HepG2 (cell line): Measurements from ENCODE around the gene SPTY2D1. TPM values are rescaled to one million over a fixed set of nuclear protein-coding genes. Genes with fewer than 3 reads are reported as not detected.
A peak's percentile ranks its signal among the peaks of the same experiment; 100 is the strongest.

ENCODE experiments used
- CREM ChIP-seq, 2 experiments: sonication (generic) in 1 of 2; formaldehyde crosslinking in 1 of 2; IDR thresholded peaks; 2 replicates each; pipeline versions ENCODE4 v1.4.0 to v1.6.1; 2016 to 2020; ENCODE audit warnings: antibody characterized with exemption in 1 of 2, mild to moderate bottlenecking in 1 of 2, missing genetic modification reagents in 1 of 2
- CSRNP1 ChIP-seq: sonication (generic); formaldehyde crosslinking; IDR thresholded peaks from 2 replicates; pipeline ENCODE4 v1.8.1; 2023; ENCODE audit warnings: mild to moderate bottlenecking, missing genetic modification reagents
- FIP1L1 ChIP-seq: fragments of 200-400 bp; formaldehyde crosslinking; IDR thresholded peaks from 2 replicates; pipeline ENCODE4 v1.6.1; 2018; ENCODE audit warnings: low read depth, mild to moderate bottlenecking, low read length, moderate library complexity, borderline replicate concordance; ENCODE audit not compliant: insufficient read depth
- FOXK1 ChIP-seq: sonication (generic); formaldehyde crosslinking; IDR thresholded peaks from 2 replicates; pipeline ENCODE4 v1.4.0; 2020; ENCODE audit warnings: low read depth, missing genetic modification reagents, borderline replicate concordance
- GATAD1 ChIP-seq: IDR thresholded peaks from 2 replicates; pipeline ENCODE4 v1.6.1; 2016; ENCODE audit warnings: missing genetic modification reagents, missing compliant biosample characterization
- IKZF4 ChIP-seq: sonication (generic); formaldehyde crosslinking; IDR thresholded peaks from 2 replicates; pipeline ENCODE4 v1.5.1; 2020; ENCODE audit warnings: borderline replicate concordance, mild to moderate bottlenecking, low read depth, missing genetic modification reagents; ENCODE audit errors: not compliant biosample characterization
- MED8 ChIP-seq: sonication (generic); formaldehyde crosslinking; IDR thresholded peaks from 2 replicates; pipeline ENCODE4 v1.8.1; 2023; ENCODE audit warnings: mild to moderate bottlenecking, missing genetic modification reagents; ENCODE audit not compliant: insufficient replicate concordance
- RELA ChIP-seq: sonication (generic); formaldehyde crosslinking; IDR thresholded peaks from 2 replicates; pipeline ENCODE4 v1.4.0; 2020; ENCODE audit warnings: missing genetic modification reagents
- SAFB2 ChIP-seq: sonication (generic); formaldehyde crosslinking; IDR thresholded peaks from 2 replicates; pipeline ENCODE4 v1.5.1; 2020; ENCODE audit warnings: missing genetic modification reagents, low read depth, mild to moderate bottlenecking, borderline replicate concordance
- SMAD1 ChIP-seq: sonication (generic); formaldehyde crosslinking; IDR thresholded peaks from 2 replicates; pipeline ENCODE4 v1.4.0; 2020; ENCODE audit warnings: missing genetic modification reagents, low read depth, mild to moderate bottlenecking, borderline replicate concordance
- TBP ChIP-seq: sonication (generic); formaldehyde crosslinking; IDR thresholded peaks from 2 replicates; pipeline ENCODE4 v1.5.0; 2020; ENCODE audit warnings: missing genetic modification reagents
- TBX2 ChIP-seq: sonication (generic); formaldehyde crosslinking; IDR thresholded peaks from 2 replicates; pipeline ENCODE4 v1.5.0; 2020; ENCODE audit warnings: missing genetic modification reagents, mild to moderate bottlenecking, borderline replicate concordance
- TMF1 ChIP-seq: sonication (generic); formaldehyde crosslinking; IDR thresholded peaks from 2 replicates; pipeline ENCODE4 v1.8.1; 2022; ENCODE audit warnings: low read depth, missing genetic modification reagents
- XRCC5 ChIP-seq: fragments of 200-400 bp; formaldehyde crosslinking; optimal IDR thresholded peaks from 2 replicates; pipeline ENCODE3; 2017; ENCODE audit warnings: mild to moderate bottlenecking, low read length
- ZMYM2 ChIP-seq: sonication (generic); formaldehyde crosslinking; IDR thresholded peaks from 2 replicates; pipeline ENCODE4 v1.8.0; 2022; ENCODE audit warnings: mild to moderate bottlenecking, missing genetic modification reagents
- ZNF101 ChIP-seq: sonication (generic); formaldehyde crosslinking; IDR thresholded peaks from 2 replicates; pipeline ENCODE4 v1.4.0; 2020; ENCODE audit warnings: mild to moderate bottlenecking, low read depth, missing genetic modification reagents, borderline replicate concordance
- ZNF260 ChIP-seq: sonication (generic); formaldehyde crosslinking; IDR thresholded peaks from 2 replicates; pipeline ENCODE4 v1.4.0; 2020; ENCODE audit warnings: missing genetic modification reagents, low read depth, mild to moderate bottlenecking, borderline replicate concordance
- ZNF660 ChIP-seq: sonication (generic); formaldehyde crosslinking; IDR thresholded peaks from 2 replicates; pipeline ENCODE4 v1.5.1; 2020; ENCODE audit warnings: mild to moderate bottlenecking, low read depth, missing genetic modification reagents, borderline replicate concordance
- ZNF75D ChIP-seq: sonication (generic); formaldehyde crosslinking; IDR thresholded peaks from 2 replicates; pipeline ENCODE4 v1.8.1; 2023; ENCODE audit warnings: missing genetic modification reagents, mild to moderate bottlenecking, borderline replicate concordance
- ZNF781 ChIP-seq: sonication (generic); formaldehyde crosslinking; IDR thresholded peaks from 2 replicates; pipeline ENCODE4 v1.5.1; 2020; ENCODE audit warnings: borderline replicate concordance, mild to moderate bottlenecking, missing genetic modification reagents; ENCODE audit errors: not compliant biosample characterization
- polyA plus RNA-seq, 8 experiments: library from polyadenylated mRNA; depleted of rRNA in 3 of 8; stranded (reverse) in 7 of 8; unstranded in 1 of 8; fragments of >200 nt; fragmentation: Illumina TruSeq in 4 of 8; extraction: Trizol in 4 of 8; gene quantifications; 2 replicates each; pipeline versions ENCODE4 v1.2.1 to v1.2.3, GENCODE V29; 2011 to 2016; ENCODE audit warnings: low read depth in 4 of 8, missing spikeins in 1 of 8, mixed read lengths in 1 of 8; ENCODE audit not compliant: insufficient read depth in 1 of 8
- total RNA-seq, 5 experiments: library from RNA; depleted of rRNA; stranded (reverse); fragments of >200 nt; fragmentation: Illumina TruSeq; extraction: Trizol; gene quantifications; 2 replicates each; pipeline ENCODE4 v1.2.3, GENCODE V29; 2016; ENCODE audit warnings: low read depth in 1 of 5
- TF ChIP-seq, protein P1 (sequence below): sonication (generic); formaldehyde crosslinking; conservative IDR thresholded peaks from 2 replicates; pipeline ENCODE4 v1.4.0; 2020; ENCODE audit warnings: mild to moderate bottlenecking, missing genetic modification reagents, moderate library complexity

SPTY2D1 gene
- total and polyA plus RNA-seq, 2 of the 13 experiments (the other 11 are each of a cell fraction or from before 2014, with no cell fraction given) = 6.9 to 14.8 TPM

- 0 out of 2 replicates have a peak, but pooled peaks have one; percentile 48 for TF ChIP-seq SMAD1
- no peak for TF ChIP-seq RELA (CRISPR knock-in tag)
- TF ChIP-seq TBP (CRISPR knock-in tag) = no peak
- no peak for TF ChIP-seq ZNF260 (CRISPR knock-in tag)
- peak; percentile 20 for TF ChIP-seq XRCC5
- no peak for TF ChIP-seq MED8
- 0 out of 2 replicates have a peak, but pooled peaks have one; percentile 50 for TF ChIP-seq SAFB2 (CRISPR knock-in tag)
- TF ChIP-seq CREM (IDR thresholded peaks at IDR 0.05) = peak; percentile 64
- TF ChIP-seq CREM (CRISPR knock-in tag; IDR thresholded peaks at IDR 0.05) = no peak
- TF ChIP-seq, protein P1, sequence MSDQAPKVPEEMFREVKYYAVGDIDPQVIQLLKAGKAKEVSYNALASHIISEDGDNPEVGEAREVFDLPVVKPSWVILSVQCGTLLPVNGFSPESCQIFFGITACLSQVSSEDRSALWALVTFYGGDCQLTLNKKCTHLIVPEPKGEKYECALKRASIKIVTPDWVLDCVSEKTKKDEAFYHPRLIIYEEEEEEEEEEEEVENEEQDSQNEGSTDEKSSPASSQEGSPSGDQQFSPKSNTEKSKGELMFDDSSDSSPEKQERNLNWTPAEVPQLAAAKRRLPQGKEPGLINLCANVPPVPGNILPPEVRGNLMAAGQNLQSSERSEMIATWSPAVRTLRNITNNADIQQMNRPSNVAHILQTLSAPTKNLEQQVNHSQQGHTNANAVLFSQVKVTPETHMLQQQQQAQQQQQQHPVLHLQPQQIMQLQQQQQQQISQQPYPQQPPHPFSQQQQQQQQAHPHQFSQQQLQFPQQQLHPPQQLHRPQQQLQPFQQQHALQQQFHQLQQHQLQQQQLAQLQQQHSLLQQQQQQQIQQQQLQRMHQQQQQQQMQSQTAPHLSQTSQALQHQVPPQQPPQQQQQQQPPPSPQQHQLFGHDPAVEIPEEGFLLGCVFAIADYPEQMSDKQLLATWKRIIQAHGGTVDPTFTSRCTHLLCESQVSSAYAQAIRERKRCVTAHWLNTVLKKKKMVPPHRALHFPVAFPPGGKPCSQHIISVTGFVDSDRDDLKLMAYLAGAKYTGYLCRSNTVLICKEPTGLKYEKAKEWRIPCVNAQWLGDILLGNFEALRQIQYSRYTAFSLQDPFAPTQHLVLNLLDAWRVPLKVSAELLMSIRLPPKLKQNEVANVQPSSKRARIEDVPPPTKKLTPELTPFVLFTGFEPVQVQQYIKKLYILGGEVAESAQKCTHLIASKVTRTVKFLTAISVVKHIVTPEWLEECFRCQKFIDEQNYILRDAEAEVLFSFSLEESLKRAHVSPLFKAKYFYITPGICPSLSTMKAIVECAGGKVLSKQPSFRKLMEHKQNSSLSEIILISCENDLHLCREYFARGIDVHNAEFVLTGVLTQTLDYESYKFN (CRISPR knock-in tag) = peak; percentile 54
- TF ChIP-seq IKZF4 (CRISPR knock-in tag) = peak; percentile 49
- TF ChIP-seq ZMYM2 (CRISPR knock-in tag) = no peak
- no peak for TF ChIP-seq ZNF75D (CRISPR knock-in tag)
- TF ChIP-seq CSRNP1 (CRISPR knock-in tag) = no peak
- peak; percentile 40; the same call in 1 of the 2 replicates for TF ChIP-seq FOXK1
- no peak for TF ChIP-seq FIP1L1
- no peak for TF ChIP-seq ZNF781
- TF ChIP-seq TMF1 (CRISPR knock-in tag) = no peak
- no peak for TF ChIP-seq ZNF101 (CRISPR knock-in tag)
- TF ChIP-seq ZNF660 (CRISPR knock-in tag) = no peak
- TF ChIP-seq TBX2 (CRISPR knock-in tag) = peak; percentile 73; the same call in 1 of the 2 replicates
- TF ChIP-seq GATAD1 (CRISPR knock-in tag) = peak; percentile 91
These were observed 45.6 kb downstream of the SPTY2D1 start, which contains the start of gene UEVLD (continued) for GRCh38 chr11:18588297-18589252.
